Activated CD8-positive, alpha-beta memory T cell treated with anti-CD3 and anti-CD28 coated beads, Interleukin-2, amount 10 ng/mL, durations not matched to agents 7 days and 5 days (primary cell): ENCODE measurements around the gene SKA2. TPM values are rescaled to one million over a fixed set of nuclear protein-coding genes. Genes with fewer than 3 reads are reported as not detected.
"Not testable (repeated sequence)": the region's sequence is repeated elsewhere in the genome, so short reads cannot be mapped to it uniquely, and the experiment has no call there.

Source experiments
- ATAC-seq: fragments of 150-1000 bp; cut with Tn5 transposase; one replicate; pipeline ENCODE4 v1.10.0; 2021; ENCODE audit warnings: moderate library complexity
- CTCF ChIA-PET: fragments of 350-600 bp; sonication (Branson Sonifier 250); formaldehyde crosslinking; loops from one replicate; lab custom pipeline; 2021; ENCODE audit warnings: antibody characterized with exemption; lab: Charles Lee
- DNase-seq: peaks from one replicate; pipeline ENCODE4 v3.0.0-alpha.2; 2020
- H3K27ac Mint-ChIP-seq: one replicate; pipeline ENCODE4 v1.8.0; 2021; ENCODE audit warnings: mild to moderate bottlenecking, mixed read lengths
- H3K27me3 Mint-ChIP-seq: one replicate; pipeline ENCODE4 v1.8.0; 2021; ENCODE audit warnings: mixed read lengths
- H3K36me3 Mint-ChIP-seq: one replicate; pipeline ENCODE4 v1.8.0; 2021; ENCODE audit warnings: mild to moderate bottlenecking, mixed read lengths
- H3K4me1 Mint-ChIP-seq: one replicate; pipeline ENCODE4 v1.8.0; 2021; ENCODE audit warnings: mixed read lengths
- H3K4me3 Mint-ChIP-seq: one replicate; pipeline ENCODE4 v1.8.0; 2021; ENCODE audit warnings: mild to moderate bottlenecking, moderate library complexity, mixed read lengths
- H3K9me3 Mint-ChIP-seq: one replicate; pipeline ENCODE4 v1.8.0; 2022; ENCODE audit warnings: low read depth, mixed read lengths
- total RNA-seq, 2 experiments: library from RNA; stranded (reverse); gene quantifications; one replicate each; pipeline ENCODE4 v1.2.3, GENCODE V29; 2021

The SKA2 gene
- total RNA-seq, 2 experiments from 2014 or later, result 77.8 to 78.0 TPM

DNA sequence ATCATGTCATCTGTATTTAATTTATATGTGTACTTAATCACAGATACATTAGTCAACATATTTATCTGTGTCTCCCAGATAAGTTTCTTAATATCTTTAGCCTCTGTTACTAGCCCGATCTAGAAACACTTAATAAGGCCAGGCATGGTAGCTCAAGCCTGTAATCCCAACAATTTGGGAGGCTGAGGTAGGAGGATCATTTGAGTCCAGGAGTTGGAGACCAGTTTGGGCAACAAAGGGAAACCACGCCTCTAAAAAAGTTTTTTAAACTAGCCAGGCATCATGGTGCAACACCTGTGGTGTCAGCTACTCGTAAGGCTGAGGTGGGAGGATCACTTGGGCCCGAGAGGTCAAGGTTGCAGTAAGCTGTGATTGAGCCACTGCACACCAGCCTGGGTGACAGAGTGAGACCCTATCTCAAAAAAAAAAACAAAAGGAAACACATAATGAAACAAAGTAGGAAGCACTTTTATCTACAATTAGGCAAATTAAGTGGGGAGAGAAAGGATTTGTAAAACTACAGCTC lies 9.4 kb downstream of the SKA2 start:
- Mint-ChIP-seq H3K4me1 (peaks cover 23% of the 10 kb centered on the region), H3K9me3 (no peaks in the 10 kb centered on the region), H3K27me3 (no peaks in the 10 kb centered on the region), H3K36me3 (peaks cover 31% of the 10 kb centered on the region), H3K4me3 (no peak overlapping the region), H3K27ac (no peak overlapping the region)
- no peak for ATAC-seq
- DNase-seq, result no peak
- CTCF ChIA-PET, result interaction anchor here (1.1 kb wide), 1 partner anchor 10 kb away, joined by 4 read pairs; the partner anchor contains the start of genes PRR11 and SKA2

DNA sequence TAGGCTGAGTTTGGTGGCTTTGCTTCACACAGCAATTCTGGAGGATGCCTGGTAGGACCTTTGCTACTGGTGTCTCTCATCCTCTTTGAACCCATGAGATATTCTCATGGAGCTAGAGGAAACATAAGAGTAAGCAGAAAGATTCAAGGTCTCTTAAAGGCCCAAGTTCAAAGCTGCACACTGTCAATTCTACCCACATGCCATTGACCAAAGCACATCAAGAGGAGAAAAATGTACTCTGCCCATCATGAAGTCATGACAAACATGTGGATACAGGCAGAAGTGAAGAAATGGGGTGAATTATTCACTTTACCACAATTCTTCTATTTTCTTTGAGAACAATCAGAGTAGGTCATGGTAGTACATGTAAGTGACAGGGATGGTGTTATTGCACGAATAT lies 13.1 kb downstream of the SKA2 start:
- Mint-ChIP-seq H3K4me1 (peaks cover 8% of the 10 kb centered on the region), H3K36me3 (peaks cover 25% of the 10 kb centered on the region), H3K27ac (no peak overlapping the region), H3K4me3 (no peak overlapping the region), H3K27me3 (no peaks in the 10 kb centered on the region), H3K9me3 (no peaks in the 10 kb centered on the region)
- ATAC-seq (no peak), DNase-seq (no peak)
- CTCF ChIA-PET, result no interaction called here

DNA sequence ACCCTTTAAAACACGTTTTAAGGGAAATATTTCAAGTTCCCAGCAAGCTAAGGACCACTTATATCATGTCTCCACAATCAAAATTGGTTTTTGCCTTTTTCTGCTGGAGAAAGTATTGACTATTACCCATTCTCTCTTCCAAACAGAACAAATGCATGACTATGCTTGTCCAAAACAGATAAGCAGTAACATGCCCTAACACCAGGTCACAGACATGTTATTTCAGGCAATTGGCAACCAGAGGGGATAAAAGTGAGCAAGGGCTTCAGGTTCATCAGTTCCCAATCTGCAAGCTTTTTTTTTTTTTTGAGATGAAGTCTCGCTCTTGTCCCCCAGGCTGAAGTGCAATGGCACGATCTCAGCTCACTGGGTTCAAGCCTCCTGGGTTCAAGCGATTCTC lies 15.0 kb downstream of the SKA2 start:
- peaks cover 4% of the 10 kb centered on the region for H3K4me1 Mint-ChIP-seq
- H3K4me3 Mint-ChIP-seq, result no peak overlapping the region
- no peaks in the 10 kb centered on the region for H3K27me3 Mint-ChIP-seq
- peaks cover 20% of the 10 kb centered on the region for H3K36me3 Mint-ChIP-seq
- no peak for ATAC-seq
- no peaks in the 10 kb centered on the region for H3K9me3 Mint-ChIP-seq
- H3K27ac Mint-ChIP-seq, result no peak overlapping the region
- no peak for DNase-seq
- CTCF ChIA-PET, result interaction anchor here (0.7 to 1.1 kb wide), 2 partner anchors 63 to 569 kb away, joined by 3 to 4 read pairs; no protein-coding TSS in a partner anchor

DNA sequence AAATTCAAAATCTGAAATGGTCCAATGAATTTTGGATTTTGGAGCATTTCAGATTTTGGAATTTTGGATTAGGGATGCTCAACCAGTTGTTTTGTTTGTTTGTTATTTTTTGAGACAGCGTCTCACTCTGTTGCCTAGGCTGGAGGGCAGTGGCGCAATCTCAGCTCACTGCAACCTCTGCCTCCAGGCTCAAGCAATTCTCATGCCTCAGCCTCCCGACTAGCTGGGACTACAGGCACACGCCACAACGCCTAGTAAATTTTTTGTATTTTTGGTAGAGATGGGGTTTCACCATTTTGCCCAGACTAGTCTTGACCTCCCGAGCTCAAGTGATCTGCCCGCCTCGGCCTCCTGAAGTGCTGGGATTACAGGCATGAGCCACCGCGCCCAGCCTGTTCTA lies 16.6 kb downstream of the SKA2 start:
- ATAC-seq, H3K9me3 Mint-ChIP-seq, H3K27ac Mint-ChIP-seq, DNase-seq, H3K4me1 Mint-ChIP-seq, H3K27me3 Mint-ChIP-seq, H3K4me3 Mint-ChIP-seq, CTCF ChIA-PET: not testable (repeated sequence)
- peaks cover 11% of the 10 kb centered on the region for H3K36me3 Mint-ChIP-seq

DNA sequence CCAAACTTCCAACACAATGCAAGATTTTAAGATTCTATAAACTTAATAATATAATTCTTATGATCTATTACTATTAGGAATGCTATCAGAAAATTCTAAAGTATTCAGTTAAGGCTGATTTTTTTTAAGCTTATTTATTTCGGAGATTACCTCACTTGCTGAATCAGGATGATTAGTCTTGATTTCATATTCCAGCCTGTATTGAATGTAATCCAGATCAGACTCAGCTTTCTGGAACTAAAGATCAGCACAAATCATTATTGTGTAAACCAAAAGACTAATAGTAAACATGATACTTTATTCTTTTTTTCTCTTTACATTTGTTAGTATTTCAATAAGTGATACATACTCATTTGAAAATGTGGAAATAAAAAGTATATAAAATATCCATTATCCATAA lies 23.9 kb downstream of the SKA2 start:
- H3K27me3 Mint-ChIP-seq, result no peaks in the 10 kb centered on the region
- CTCF ChIA-PET, result no interaction called here
- ATAC-seq (no peak), DNase-seq (no peak)
- no peak overlapping the region for H3K4me3 Mint-ChIP-seq
- H3K4me1 Mint-ChIP-seq, result peaks cover 10% of the 10 kb centered on the region
- H3K9me3 Mint-ChIP-seq, result no peaks in the 10 kb centered on the region
- H3K27ac Mint-ChIP-seq, result no peak overlapping the region
- peaks cover 16% of the 10 kb centered on the region for H3K36me3 Mint-ChIP-seq

DNA sequence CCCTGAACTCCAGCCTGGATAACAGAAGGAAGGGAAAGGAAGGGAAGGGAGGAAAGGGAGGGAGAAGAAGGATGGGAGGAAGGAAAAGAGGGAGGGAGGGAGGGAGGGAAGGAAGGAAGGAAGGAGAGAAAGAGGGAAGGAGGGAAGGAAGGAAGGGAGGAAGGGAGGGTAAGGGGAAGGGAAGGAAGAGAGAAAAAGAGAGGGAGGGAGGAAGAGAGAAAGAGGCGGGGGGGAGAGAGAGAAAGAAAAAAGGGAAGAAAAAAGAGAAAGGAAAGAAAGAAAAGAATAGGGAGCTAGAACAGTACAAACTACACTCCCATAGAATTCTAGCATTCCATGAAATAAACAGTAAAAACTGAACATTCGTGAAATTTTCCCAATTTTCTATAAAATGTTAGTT lies 25.2 kb downstream of the SKA2 start:
- no peaks in the 10 kb centered on the region for H3K9me3 Mint-ChIP-seq
- CTCF ChIA-PET, result no interaction called here
- peaks cover 18% of the 10 kb centered on the region for H3K36me3 Mint-ChIP-seq
- H3K4me3 Mint-ChIP-seq, result no peak overlapping the region
- DNase-seq (no peak), ATAC-seq (no peak)
- peaks cover 10% of the 10 kb centered on the region for H3K4me1 Mint-ChIP-seq
- H3K27ac Mint-ChIP-seq, result no peak overlapping the region
- no peaks in the 10 kb centered on the region for H3K27me3 Mint-ChIP-seq

DNA sequence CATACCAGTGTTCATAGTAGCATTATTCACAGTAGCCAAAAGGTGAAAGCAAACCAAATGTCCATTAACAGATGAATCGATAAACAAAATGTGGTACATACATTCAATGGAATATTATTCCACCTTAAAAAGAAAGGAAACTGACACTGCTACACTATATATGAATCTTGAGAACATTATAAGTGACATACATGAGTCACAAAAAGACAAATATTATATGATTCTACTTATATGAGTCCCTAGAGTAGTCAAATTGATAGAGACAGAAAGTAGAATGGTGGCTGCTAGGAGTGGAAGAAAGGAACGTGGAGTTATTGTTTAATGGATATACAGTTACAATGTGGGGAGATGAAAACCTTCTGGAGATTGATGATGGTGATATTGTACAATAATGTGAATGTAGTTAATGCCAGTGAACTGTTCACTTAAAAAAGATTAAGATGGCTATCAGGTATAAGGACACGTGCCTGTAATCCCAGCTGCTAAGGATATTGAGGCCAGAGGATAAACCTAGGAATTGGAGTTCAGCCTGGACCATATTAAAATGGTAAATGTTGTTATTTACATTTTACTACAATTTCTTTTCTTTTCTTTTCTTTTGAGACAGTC lies 28.1 kb downstream of the SKA2 start:
- peaks cover 29% of the 10 kb centered on the region for H3K36me3 Mint-ChIP-seq
- no peaks in the 10 kb centered on the region for H3K27me3 Mint-ChIP-seq
- H3K27ac Mint-ChIP-seq, result no peak overlapping the region
- peaks cover 13% of the 10 kb centered on the region for H3K4me1 Mint-ChIP-seq
- DNase-seq (no peak), ATAC-seq (no peak)
- no peaks in the 10 kb centered on the region for H3K9me3 Mint-ChIP-seq
- no peak overlapping the region for H3K4me3 Mint-ChIP-seq
- CTCF ChIA-PET, result no interaction called here

DNA sequence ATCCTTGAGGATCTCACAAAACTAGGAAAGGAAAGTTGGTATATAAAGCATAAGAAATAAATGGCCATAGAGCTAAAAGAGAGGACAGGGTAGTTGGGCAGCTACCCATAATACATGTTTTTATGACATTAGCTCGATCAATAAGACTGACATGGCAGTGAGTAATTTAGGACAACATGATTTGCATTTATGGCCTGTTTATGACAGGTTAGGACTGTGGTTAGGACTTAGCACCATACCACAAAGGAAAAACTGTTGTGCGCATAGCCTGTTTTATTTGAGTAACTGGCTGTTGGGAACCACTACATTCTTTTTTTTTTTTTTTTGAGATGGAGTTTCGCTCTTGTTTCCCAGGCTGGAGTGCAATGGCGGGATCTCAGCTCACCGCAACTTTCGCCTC lies 30.3 kb downstream of the SKA2 start:
- no peak for DNase-seq
- H3K27ac Mint-ChIP-seq, result peak overlapping the region; percentile 18
- no peak for ATAC-seq
- H3K27me3 Mint-ChIP-seq, result no peaks in the 10 kb centered on the region
- CTCF ChIA-PET, result interaction anchor here (0.7 to 1.0 kb wide), 2 partner anchors 120 to 1467 kb away, joined by 3 read pairs; no protein-coding TSS in a partner anchor
- peaks cover 39% of the 10 kb centered on the region for H3K36me3 Mint-ChIP-seq
- no peak overlapping the region for H3K4me3 Mint-ChIP-seq
- peaks cover 11% of the 10 kb centered on the region for H3K4me1 Mint-ChIP-seq
- H3K9me3 Mint-ChIP-seq, result no peaks in the 10 kb centered on the region

DNA sequence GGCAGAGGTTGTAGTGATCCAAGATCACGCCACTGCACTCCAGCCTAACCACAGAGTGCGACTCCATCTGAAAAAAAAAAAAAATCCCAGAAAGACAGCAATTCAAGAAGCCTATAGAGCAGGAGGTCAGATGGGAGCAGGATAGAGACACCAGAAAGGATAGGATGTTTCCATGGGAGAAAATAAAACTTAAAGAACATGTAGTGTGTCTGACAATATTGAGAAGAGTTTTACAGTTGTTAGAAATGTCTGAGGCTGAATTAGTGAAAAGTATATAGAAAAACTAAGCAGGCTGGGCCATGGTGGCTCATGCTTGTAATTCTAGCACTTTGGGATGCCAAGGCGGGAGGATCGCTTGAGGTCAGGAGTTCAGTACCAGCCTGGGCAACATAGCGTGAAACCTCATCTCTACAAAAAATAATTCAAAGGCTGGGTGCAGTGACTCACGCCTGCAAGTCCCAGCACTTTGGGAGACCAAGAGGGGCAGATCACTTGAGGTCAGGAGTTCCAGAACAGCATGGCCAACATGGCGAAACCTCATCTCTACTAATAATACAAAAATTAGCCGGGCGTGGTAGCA lies 33.0 kb downstream of the SKA2 start:
- Mint-ChIP-seq H3K4me3 (no peak overlapping the region), H3K4me1 (peaks cover 10% of the 10 kb centered on the region), H3K27me3 (no peaks in the 10 kb centered on the region), H3K36me3 (peaks cover 43% of the 10 kb centered on the region), H3K27ac (no peak overlapping the region), H3K9me3 (no peaks in the 10 kb centered on the region)
- DNase-seq, result no peak
- CTCF ChIA-PET, result no interaction called here
- no peak for ATAC-seq

DNA sequence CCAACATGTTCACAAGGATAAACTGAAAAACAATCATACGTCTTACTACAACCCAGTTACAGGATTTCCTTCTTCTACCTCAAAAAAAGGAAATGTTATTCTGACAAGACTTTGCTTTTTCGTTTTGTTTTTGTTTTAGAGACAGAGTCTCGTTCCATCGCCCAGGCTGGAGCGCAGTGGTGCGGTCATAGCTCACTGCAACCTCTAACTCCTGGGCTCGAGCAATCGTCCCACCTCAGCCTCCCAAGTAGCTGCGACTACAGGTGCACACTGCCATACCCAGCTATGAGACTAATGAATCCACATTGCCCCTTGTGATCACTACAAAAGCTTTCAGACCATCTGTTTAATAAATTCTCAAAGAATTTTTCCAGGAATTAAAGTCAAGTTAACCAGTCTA lies 39.5 kb downstream of the SKA2 start:
- CTCF ChIA-PET, result no interaction called here
- Mint-ChIP-seq H3K9me3 (no peaks in the 10 kb centered on the region), H3K27me3 (no peaks in the 10 kb centered on the region), H3K4me1 (peaks cover 18% of the 10 kb centered on the region), H3K4me3 (no peak overlapping the region), H3K27ac (no peak overlapping the region), H3K36me3 (peaks cover 41% of the 10 kb centered on the region)
- DNase-seq (no peak), ATAC-seq (no peak)

DNA sequence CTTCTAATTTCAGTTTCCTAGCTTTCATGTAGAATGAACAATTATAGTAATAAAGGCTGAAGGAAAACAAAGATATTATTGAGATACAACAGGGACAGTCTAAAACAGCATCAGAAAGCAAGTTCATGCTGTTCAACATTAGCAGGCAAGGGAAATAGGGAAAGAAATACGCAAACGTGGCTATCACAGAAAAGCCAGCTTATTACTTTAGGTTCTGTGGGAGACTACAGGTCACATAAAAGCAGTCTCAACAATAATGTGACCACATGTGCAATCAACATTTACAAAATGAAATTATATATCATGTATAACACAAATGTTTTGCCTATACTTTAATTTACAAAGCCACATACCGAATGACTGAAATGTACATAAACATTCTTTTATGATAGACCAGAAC lies 43.4 kb downstream of the SKA2 start:
- ATAC-seq, result no peak

DNA sequence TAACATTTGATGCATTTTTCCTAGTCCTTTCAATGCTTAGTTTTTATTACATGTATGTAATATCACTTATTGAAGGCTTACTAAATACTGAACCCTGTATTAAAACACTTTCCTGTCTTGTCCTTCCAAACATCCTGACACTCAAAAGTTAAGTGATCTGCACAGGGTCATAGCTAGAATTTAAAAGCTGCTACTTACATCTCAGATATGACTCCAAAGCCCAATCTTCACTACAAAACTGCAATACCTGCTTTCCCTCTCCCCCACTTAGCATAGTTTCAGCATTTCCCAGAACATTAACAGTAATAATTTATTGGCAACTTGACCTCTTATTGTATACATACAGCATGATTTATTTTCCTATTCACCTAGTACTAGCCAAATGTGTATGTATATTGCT lies 44.0 kb downstream of the SKA2 start:
- Mint-ChIP-seq H3K36me3 (peaks cover 35% of the 10 kb centered on the region), H3K27ac (peak overlapping the region; percentile 2), H3K27me3 (no peaks in the 10 kb centered on the region), H3K4me3 (no peak overlapping the region), H3K9me3 (no peaks in the 10 kb centered on the region), H3K4me1 (peaks cover 42% of the 10 kb centered on the region)
- no peak for ATAC-seq
- CTCF ChIA-PET, result interaction anchor here (0.6 to 1.0 kb wide), 2 partner anchors 26 to 49 kb away, joined by 3 read pairs; no protein-coding TSS in a partner anchor
- no peak for DNase-seq

More for the DNA sequence above, 43.4 kb downstream of the SKA2 start:
- Mint-ChIP-seq H3K4me3 (no peak overlapping the region), H3K36me3 (peaks cover 38% of the 10 kb centered on the region), H3K9me3 (no peaks in the 10 kb centered on the region), H3K27me3 (no peaks in the 10 kb centered on the region), H3K27ac (no peak overlapping the region), H3K4me1 (peaks cover 42% of the 10 kb centered on the region)
- no peak for DNase-seq
- CTCF ChIA-PET, result interaction anchor here (1.0 kb wide), 1 partner anchor 26 kb away, joined by 3 read pairs; no protein-coding TSS in a partner anchor

DNA sequence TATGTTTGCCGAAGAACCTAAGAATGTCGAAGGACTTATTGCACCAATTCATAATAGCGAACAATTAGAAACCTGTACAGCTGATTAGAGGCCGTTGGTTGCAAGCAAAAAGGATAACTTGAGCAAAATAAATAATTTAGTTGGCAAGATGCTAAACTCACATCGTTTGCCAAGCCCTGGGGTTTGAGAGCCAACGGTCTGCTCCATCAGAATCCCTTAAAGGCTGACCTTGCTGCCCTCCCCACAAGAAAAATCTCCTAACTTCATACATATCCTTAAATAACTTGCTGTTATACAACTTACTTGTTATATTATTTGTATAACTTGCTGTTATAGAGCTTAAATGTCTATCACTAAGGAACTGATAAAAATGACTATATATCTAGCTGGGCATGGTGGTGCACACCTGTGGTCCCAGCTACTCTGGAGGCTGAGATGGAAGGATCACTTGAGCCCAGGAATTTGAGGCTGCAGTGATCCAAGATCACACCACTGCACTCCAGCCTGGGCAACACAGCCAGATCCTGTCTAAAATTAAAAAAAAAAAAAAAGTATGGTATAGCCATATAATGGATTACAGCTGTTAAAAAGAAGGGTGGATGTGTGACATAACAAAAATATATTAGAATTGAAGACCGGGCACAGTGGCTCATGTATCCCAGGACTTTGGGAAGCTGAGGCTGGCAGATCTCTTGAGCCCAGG lies 46.4 kb downstream of the SKA2 start:
- Mint-ChIP-seq H3K27ac (peak overlapping the region; percentile 56), H3K4me1 (peaks cover 49% of the 10 kb centered on the region), H3K36me3 (peaks cover 28% of the 10 kb centered on the region), H3K27me3 (no peaks in the 10 kb centered on the region), H3K4me3 (peak overlapping the region; percentile 48), H3K9me3 (no peaks in the 10 kb centered on the region)
- DNase-seq (no peak), ATAC-seq (no peak)
- CTCF ChIA-PET, result interaction anchor here (0.9 kb wide), 1 partner anchor 46 kb away, joined by 6 read pairs; the partner anchor contains the start of genes PRR11 and SKA2
